GM12878 (cell line): ENCODE data around the gene SPTBN2. TPM values are rescaled to one million over a fixed set of nuclear protein-coding genes. Genes with fewer than 3 reads are reported as not detected.

ENCODE experiments used
- ATAC-seq: fragments of 200-7000 bp; cut with Tn5 transposase; 3 replicates; pipeline ENCODE4 v1.9.1; 2020; ENCODE audit warnings: mild to moderate bottlenecking, moderate library complexity
- BruUV-seq: library from RNA; stranded (reverse); fragments of 400-500 nt; replicated peaks from 2 replicates; lab custom pipeline; 2021; lab: Mats Ljungman, UMichigan
- CTCF ChIA-PET: fragments of 300-600 bp; sonication (Branson Sonifier 250); formaldehyde crosslinking; extraction: SDS; loops from one replicate; lab custom pipeline; 2021; ENCODE audit warnings: inconsistent platforms; lab: Yijun Ruan, JAX
- POLR2A ChIA-PET: fragments of 350-600 bp; formaldehyde crosslinking; extraction: SDS; loops from one replicate; lab custom pipeline; 2021; ENCODE audit warnings: inconsistent platforms; lab: Charles Lee
- RAD21 ChIA-PET: fragments of 300-600 bp; sonication (Branson Sonifier 250); formaldehyde crosslinking; loops from one replicate; lab custom pipeline; 2023; ENCODE audit warnings: antibody characterized with exemption; ENCODE audit not compliant: unreplicated experiment; lab: Charles Lee
- SMC1A ChIA-PET: fragments of 300-600 bp; sonication (Branson Sonifier 250); formaldehyde crosslinking; loops from one replicate; lab custom pipeline; 2023; ENCODE audit not compliant: unreplicated experiment, uncharacterized antibody; lab: Charles Lee
- DNase-seq: peaks from one replicate; pipeline ENCODE4 v3.0.0-alpha.2; 2011; ENCODE audit warnings: low read depth, low spot score
- FAIRE-seq: peaks from 3 replicates; lab custom pipeline; 2011; peaks lifted over from hg19 to GRCh38; lab: Jason Lieb, UNC
- H2AFZ ChIP-seq: 2 replicates; pipeline ENCODE4 v1.6.0; 2011; ENCODE audit warnings: low read depth, low read length, control low read depth; ENCODE audit not compliant: control insufficient read depth
- H3K27ac ChIP-seq: 2 replicates; pipeline ENCODE4 v1.5.1; 2011; ENCODE audit warnings: control low read depth; ENCODE audit not compliant: control insufficient read depth, insufficient read depth
- H3K27me3 ChIP-seq, 2 experiments: replicated peaks in 1 of 2; 2 replicates each; pipeline versions ENCODE4 v1.6.0 to v1.6.1; 2011; ENCODE audit warnings: low read length in 1 of 2; ENCODE audit not compliant: control insufficient read depth in 2 of 2, insufficient read depth in 2 of 2
- H3K36me3 ChIP-seq, 2 experiments: 2 replicates each; pipeline ENCODE4 v1.5.1; 2011; ENCODE audit warnings: low read length in 1 of 2; ENCODE audit not compliant: control insufficient read depth in 2 of 2, insufficient read depth in 2 of 2
- H3K4me1 ChIP-seq: 2 replicates; pipeline ENCODE4 v1.6.1; 2011; ENCODE audit warnings: mild to moderate bottlenecking, low read length, moderate library complexity, mixed read lengths; ENCODE audit not compliant: control insufficient read depth, insufficient read depth
- H3K4me2 ChIP-seq: 2 replicates; pipeline ENCODE4 v1.6.0; 2011; ENCODE audit warnings: control low read depth; ENCODE audit not compliant: control insufficient read depth, insufficient read depth
- H3K4me3 ChIP-seq: fragments of 200-600 bp; sonication (generic); 2 replicates; pipeline ENCODE4 v1.5.1; 2016
- H3K79me2 ChIP-seq: 2 replicates; pipeline ENCODE4 v1.6.0; 2011; ENCODE audit warnings: low read length; ENCODE audit not compliant: control insufficient read depth, insufficient read depth
- H3K9ac ChIP-seq: 2 replicates; pipeline ENCODE4 v1.8.0; 2011; ENCODE audit warnings: low read length, control low read depth, mixed read lengths; ENCODE audit not compliant: control insufficient read depth, insufficient read depth
- H3K9me3 ChIP-seq: replicated peaks from 3 replicates; pipeline ENCODE4 v1.5.1; 2011; ENCODE audit warnings: mild to moderate bottlenecking, low read length; ENCODE audit not compliant: control insufficient read depth, insufficient read depth
- H4K20me1 ChIP-seq: 2 replicates; pipeline ENCODE4 v1.6.0; 2011; ENCODE audit not compliant: control insufficient read depth, insufficient read depth
- BHLHE40 ChIP-seq, 2 experiments: fragments of 450-650 bp in 1 of 2; IDR thresholded peaks; 2 replicates each; pipeline ENCODE4 v1.6.1; 2011 to 2017; ENCODE audit warnings: low read depth in 2 of 2, borderline replicate concordance in 1 of 2, improper control_type of control experiment in 1 of 2, low read length in 1 of 2, mild to moderate bottlenecking in 1 of 2
- FOS ChIP-seq: IDR thresholded peaks from 3 replicates; pipeline ENCODE4 v1.6.1; 2011; ENCODE audit warnings: borderline replicate concordance; ENCODE audit not compliant: insufficient read length; ENCODE audit errors: extremely low read depth
- TCF3 ChIP-seq: IDR thresholded peaks from 2 replicates; pipeline ENCODE4 v1.6.1; 2012; ENCODE audit warnings: low read depth, mild to moderate bottlenecking, low read length, borderline replicate concordance; ENCODE audit not compliant: insufficient read depth
- WGBS: methylation state at CpG from one replicate; pipeline ENCODE4 v1.1.6; 2016; ENCODE audit warnings: low lambda C conversion rate; ENCODE audit not compliant: insufficient replicate concordance, insufficient coverage; ENCODE audit errors: missing lambda C conversion rate; 5-methylcytosine and 5-hydroxymethylcytosine counted together
- in situ Hi-C: fragments of 300-500 bp; cut with MboI; formaldehyde crosslinking; loops from 9 replicates; pipeline ENCODE4 v1.14.3; 2018; ENCODE audit warnings: mixed read lengths
- intact Hi-C: fragments of 100-400 bp; cut with micrococcal nuclease; formaldehyde crosslinking; loops from one replicate; pipeline ENCODE4 v1.14.2; 2022; ENCODE audit not compliant: unreplicated experiment
- polyA plus RNA-seq, 11 experiments: library from polyadenylated mRNA; depleted of rRNA in 4 of 11; unstranded in 6 of 11; stranded (reverse) in 5 of 11; fragments of >200 nt; fragmentation: Nextera tagmentation in 4 of 11; fragmentation: Illumina TruSeq in 1 of 11; extraction: Ambion mirVana in 4 of 11; extraction: Trizol in 1 of 11; gene quantifications; 1 replicate in 1 of 11; 2 replicates in 10 of 11; pipeline versions ENCODE4 v1.2.1 to v1.2.3, GENCODE V29; 2011 to 2016; ENCODE audit warnings: inconsistent platforms in 2 of 11, missing spikeins in 2 of 11, low read depth in 1 of 11
- total RNA-seq, 4 experiments: library from RNA; depleted of rRNA in 3 of 4; stranded (reverse); fragments of >200 nt in 3 of 4; fragmentation: Illumina TruSeq in 1 of 4; extraction: Trizol in 1 of 4; gene quantifications; 2 replicates each; pipeline versions ENCODE4 v1.2.1 to v1.2.3, GENCODE V29; 2013 to 2021
- TF ChIP-seq, protein P1 (sequence below): fragments of 450-650 bp; IDR thresholded peaks from 2 replicates; pipeline ENCODE4 v1.6.1; 2016; ENCODE audit warnings: mild to moderate bottlenecking, moderate library complexity, borderline replicate concordance
- TF ChIP-seq, protein P2 (sequence below): fragments of 450-650 bp; IDR thresholded peaks from 2 replicates; pipeline ENCODE4 v1.6.1; 2017; ENCODE audit warnings: antibody characterized with exemption, mild to moderate bottlenecking, moderate library complexity

Gene SPTBN2
- total and polyA plus RNA-seq, 10 of the 15 experiments (the other 5 are each of a cell fraction or from before 2014, with no cell fraction given), result 0.38 to 1.0 (median 0.69) TPM; not detected in 5

DNA sequence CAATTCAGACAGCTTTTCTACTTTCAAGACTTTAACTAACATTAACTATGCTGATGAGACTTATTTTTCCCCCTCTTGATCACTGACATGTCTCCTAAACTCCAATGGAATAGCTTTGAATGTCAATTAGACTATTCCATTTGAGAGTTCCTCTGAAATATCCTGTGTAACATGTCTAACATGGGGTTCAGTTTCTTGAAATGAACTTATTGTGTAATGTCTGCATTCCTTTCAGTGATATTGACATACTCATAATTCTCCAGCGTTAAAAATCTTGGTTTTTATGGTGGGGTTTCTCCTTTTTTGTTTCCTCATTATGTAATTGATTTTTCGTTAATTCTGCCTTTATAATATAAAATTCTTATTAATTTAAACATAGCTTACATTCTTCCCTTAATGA is 37.7 kb upstream of the SPTBN2 start:
- no peak for FAIRE-seq

More for the DNA sequence above, 37.7 kb upstream of the SPTBN2 start:
- ChIA-PET CTCF (interaction anchor here (1.1 to 1.4 kb wide), 2 partner anchors 64 to 71 kb away, joined by 3 to 6 read pairs; no protein-coding TSS in a partner anchor), RAD21 (no interaction called here)
- no peak overlapping the region for H3K27ac ChIP-seq
- no peak for DNase-seq
- no peaks in the 10 kb centered on the region for H3K27me3 ChIP-seq
- BruUV-seq, result no TSS peak
- in situ Hi-C loops, result no loop called here
- no peak overlapping the region for H3K9ac ChIP-seq
- H3K36me3 ChIP-seq, result no peaks in the 10 kb centered on the region
- TF ChIP-seq, protein P1, sequence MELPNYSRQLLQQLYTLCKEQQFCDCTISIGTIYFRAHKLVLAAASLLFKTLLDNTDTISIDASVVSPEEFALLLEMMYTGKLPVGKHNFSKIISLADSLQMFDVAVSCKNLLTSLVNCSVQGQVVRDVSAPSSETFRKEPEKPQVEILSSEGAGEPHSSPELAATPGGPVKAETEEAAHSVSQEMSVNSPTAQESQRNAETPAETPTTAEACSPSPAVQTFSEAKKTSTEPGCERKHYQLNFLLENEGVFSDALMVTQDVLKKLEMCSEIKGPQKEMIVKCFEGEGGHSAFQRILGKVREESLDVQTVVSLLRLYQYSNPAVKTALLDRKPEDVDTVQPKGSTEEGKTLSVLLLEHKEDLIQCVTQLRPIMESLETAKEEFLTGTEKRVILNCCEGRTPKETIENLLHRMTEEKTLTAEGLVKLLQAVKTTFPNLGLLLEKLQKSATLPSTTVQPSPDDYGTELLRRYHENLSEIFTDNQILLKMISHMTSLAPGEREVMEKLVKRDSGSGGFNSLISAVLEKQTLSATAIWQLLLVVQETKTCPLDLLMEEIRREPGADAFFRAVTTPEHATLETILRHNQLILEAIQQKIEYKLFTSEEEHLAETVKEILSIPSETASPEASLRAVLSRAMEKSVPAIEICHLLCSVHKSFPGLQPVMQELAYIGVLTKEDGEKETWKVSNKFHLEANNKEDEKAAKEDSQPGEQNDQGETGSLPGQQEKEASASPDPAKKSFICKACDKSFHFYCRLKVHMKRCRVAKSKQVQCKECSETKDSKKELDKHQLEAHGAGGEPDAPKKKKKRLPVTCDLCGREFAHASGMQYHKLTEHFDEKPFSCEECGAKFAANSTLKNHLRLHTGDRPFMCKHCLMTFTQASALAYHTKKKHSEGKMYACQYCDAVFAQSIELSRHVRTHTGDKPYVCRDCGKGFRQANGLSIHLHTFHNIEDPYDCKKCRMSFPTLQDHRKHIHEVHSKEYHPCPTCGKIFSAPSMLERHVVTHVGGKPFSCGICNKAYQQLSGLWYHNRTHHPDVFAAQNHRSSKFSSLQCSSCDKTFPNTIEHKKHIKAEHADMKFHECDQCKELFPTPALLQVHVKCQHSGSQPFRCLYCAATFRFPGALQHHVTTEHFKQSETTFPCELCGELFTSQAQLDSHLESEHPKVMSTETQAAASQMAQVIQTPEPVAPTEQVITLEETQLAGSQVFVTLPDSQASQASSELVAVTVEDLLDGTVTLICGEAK, result no peak
- TF ChIP-seq FOS (no peak), TCF3 (no peak), BHLHE40 (IDR thresholded peaks at IDR 0.05; ENCODE audit: borderline replicate concordance in 1 of 2, low read depth in 2 of 2, low read length in 1 of 2) (no peak)
- TF ChIP-seq, protein P2, sequence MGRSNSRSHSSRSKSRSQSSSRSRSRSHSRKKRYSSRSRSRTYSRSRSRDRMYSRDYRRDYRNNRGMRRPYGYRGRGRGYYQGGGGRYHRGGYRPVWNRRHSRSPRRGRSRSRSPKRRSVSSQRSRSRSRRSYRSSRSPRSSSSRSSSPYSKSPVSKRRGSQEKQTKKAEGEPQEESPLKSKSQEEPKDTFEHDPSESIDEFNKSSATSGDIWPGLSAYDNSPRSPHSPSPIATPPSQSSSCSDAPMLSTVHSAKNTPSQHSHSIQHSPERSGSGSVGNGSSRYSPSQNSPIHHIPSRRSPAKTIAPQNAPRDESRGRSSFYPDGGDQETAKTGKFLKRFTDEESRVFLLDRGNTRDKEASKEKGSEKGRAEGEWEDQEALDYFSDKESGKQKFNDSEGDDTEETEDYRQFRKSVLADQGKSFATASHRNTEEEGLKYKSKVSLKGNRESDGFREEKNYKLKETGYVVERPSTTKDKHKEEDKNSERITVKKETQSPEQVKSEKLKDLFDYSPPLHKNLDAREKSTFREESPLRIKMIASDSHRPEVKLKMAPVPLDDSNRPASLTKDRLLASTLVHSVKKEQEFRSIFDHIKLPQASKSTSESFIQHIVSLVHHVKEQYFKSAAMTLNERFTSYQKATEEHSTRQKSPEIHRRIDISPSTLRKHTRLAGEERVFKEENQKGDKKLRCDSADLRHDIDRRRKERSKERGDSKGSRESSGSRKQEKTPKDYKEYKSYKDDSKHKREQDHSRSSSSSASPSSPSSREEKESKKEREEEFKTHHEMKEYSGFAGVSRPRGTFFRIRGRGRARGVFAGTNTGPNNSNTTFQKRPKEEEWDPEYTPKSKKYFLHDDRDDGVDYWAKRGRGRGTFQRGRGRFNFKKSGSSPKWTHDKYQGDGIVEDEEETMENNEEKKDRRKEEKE, result no peak
- TF ChIP-seq, all 136 proteins: peak for 0
- Histone ChIP-seq H3K79me2 (no peaks in the 10 kb centered on the region), H2AFZ (no peak overlapping the region), H3K9me3 (no peaks in the 10 kb centered on the region), H4K20me1 (no peaks in the 10 kb centered on the region), H3K4me2 (no peak overlapping the region), H3K4me3 (no peak overlapping the region), H3K4me1 (no peaks in the 10 kb centered on the region)
- 70% methylated on average over 2 of the region's 2 CpGs for WGBS
- no peak for ATAC-seq
- SMC1A ChIA-PET, result interaction anchor here (0.9 to 2.5 kb wide), 4 partner anchors 11 to 76 kb away, joined by 3 to 7 read pairs (median 4); no protein-coding TSS in a partner anchor
- intact Hi-C loops, result no loop called here
- POLR2A ChIA-PET, result interaction anchor here (2.0 kb wide), 1 partner anchor 34 kb away, joined by 4 read pairs; no protein-coding TSS in a partner anchor
